Adipocyte (in vitro differentiated cells): ENCODE measurements around the gene PHRF1.

Experiments used
- DNase-seq: peaks from one replicate; pipeline ENCODE4 v3.0.0-alpha.2; 2015; ENCODE audit warnings: low read depth
- H3K27me3 ChIP-seq: replicated peaks from 2 replicates; pipeline ENCODE4 v1.7.0; 2013; ENCODE audit warnings: mild to moderate bottlenecking, low read length, moderate library complexity; ENCODE audit not compliant: control insufficient read depth, insufficient read depth
- H3K36me3 ChIP-seq: 2 replicates; pipeline ENCODE4 v1.7.0; 2013; ENCODE audit warnings: low read length, mild to moderate bottlenecking, moderate library complexity; ENCODE audit not compliant: control insufficient read depth, insufficient read depth, severe bottlenecking
- H3K4me1 ChIP-seq: 2 replicates; pipeline ENCODE4 v1.7.0; 2013; ENCODE audit warnings: mild to moderate bottlenecking, low read length, moderate library complexity; ENCODE audit not compliant: control insufficient read depth, insufficient read depth
- H3K4me3 ChIP-seq: 2 replicates; pipeline ENCODE4 v1.7.0; 2013; ENCODE audit warnings: mild to moderate bottlenecking, low read length, moderate library complexity
- H3K9ac ChIP-seq: 2 replicates; pipeline ENCODE4 v1.7.0; 2013; ENCODE audit warnings: mild to moderate bottlenecking, low read length, moderate library complexity
- H3K9me3 ChIP-seq: 2 replicates; pipeline ENCODE4 v1.7.0; 2013; ENCODE audit warnings: mild to moderate bottlenecking, low read length, moderate library complexity; ENCODE audit not compliant: control insufficient read depth

The PHRF1 gene

GRCh38 chr11:610146-610801, 34.0 kb downstream of the PHRF1 start:
- H3K36me3 ChIP-seq, result peaks cover 74% of the 10 kb centered on the region

GRCh38 chr11:611001-611996, 35.0 kb downstream of the PHRF1 start:
- Histone ChIP-seq H3K27me3 (no peaks in the 10 kb centered on the region), H3K9me3 (no peaks in the 10 kb centered on the region), H3K36me3 (peaks cover 65% of the 10 kb centered on the region), H3K4me1 (peaks cover 11% of the 10 kb centered on the region), H3K9ac (no peak overlapping the region), H3K4me3 (no peak overlapping the region)
- no peak for DNase-seq

More at GRCh38 chr11:610146-610801, 34.0 kb downstream of the PHRF1 start:
- no peaks in the 10 kb centered on the region for H3K27me3 ChIP-seq
- H3K9me3 ChIP-seq, result no peaks in the 10 kb centered on the region
- DNase-seq, result no peak
- no peak overlapping the region for H3K9ac ChIP-seq
- no peak overlapping the region for H3K4me3 ChIP-seq
- H3K4me1 ChIP-seq, result peaks cover 10% of the 10 kb centered on the region

DNA sequence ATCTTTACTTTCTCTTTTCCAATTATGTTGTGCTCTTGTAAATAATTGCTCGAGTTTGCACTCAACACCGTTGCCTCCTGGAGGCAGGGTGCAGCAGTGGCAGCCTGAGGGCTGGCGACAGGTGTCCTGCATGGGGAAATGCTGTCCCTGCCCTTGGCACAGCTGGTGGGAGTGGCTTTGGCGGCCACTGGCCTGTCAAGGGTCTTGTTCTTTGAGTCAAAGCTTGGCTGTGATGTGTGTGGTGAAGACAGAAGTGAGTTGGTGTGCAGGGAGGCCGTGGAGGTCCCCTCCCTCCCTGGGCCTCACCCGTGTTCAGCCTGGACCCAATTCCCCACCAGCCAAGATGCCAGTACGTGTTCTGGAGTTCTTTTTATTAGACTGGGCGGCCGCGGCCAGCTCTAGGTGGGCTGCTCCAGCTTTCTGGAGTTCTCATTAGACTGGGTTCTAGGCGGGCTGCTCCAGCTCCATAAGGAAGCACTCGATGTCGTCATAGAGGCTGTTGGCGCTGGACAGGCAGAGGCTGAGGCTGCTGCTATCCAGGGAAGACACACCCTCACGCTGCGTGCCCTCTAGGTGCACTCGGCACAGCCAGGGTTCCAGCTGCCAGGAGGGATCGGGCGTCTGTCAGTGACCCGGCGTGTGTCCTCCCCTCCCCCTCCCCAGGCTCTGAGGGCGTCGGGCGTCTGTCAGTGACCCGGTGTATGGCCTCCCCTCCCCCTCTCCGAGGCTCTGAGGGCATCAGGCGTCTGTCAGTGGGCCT, 36.1 kb downstream of the PHRF1 start:
- H3K9me3 ChIP-seq, result no peaks in the 10 kb centered on the region
- peak; percentile 14 for DNase-seq
- peaks cover 54% of the 10 kb centered on the region for H3K36me3 ChIP-seq
- H3K4me3 ChIP-seq, result no peak overlapping the region
- no peak overlapping the region for H3K9ac ChIP-seq
- no peaks in the 10 kb centered on the region for H3K27me3 ChIP-seq
- H3K4me1 ChIP-seq, result peaks cover 11% of the 10 kb centered on the region

DNA sequence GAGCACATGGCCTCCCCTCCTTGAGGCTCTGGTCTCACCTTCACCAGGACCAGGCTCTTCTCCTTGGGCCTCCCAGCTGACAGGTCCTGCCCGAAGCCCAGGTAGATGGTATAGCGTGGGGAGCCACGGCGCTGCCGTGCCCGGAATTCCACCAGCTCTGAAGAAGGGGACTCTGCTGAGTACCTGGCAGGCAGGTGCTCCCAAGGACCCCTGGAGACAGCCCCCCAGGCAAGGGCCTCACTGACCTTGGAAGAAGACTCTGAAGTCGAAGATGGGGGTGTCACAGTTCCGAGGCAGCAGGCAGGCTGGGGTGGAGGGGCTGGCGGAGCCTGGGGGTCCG, 36.7 kb downstream of the PHRF1 start:
- peaks cover 49% of the 10 kb centered on the region for H3K36me3 ChIP-seq
- no peak overlapping the region for H3K4me3 ChIP-seq
- no peak overlapping the region for H3K9ac ChIP-seq
- peaks cover 11% of the 10 kb centered on the region for H3K4me1 ChIP-seq
- H3K27me3 ChIP-seq, result no peaks in the 10 kb centered on the region
- no peaks in the 10 kb centered on the region for H3K9me3 ChIP-seq
- no peak for DNase-seq

- Histone ChIP-seq H3K27me3 (no peaks in the 10 kb centered on the region), H3K9ac (no peak overlapping the region), H3K4me3 (no peak overlapping the region), H3K9me3 (no peaks in the 10 kb centered on the region), H3K4me1 (peaks cover 11% of the 10 kb centered on the region), H3K36me3 (peaks cover 47% of the 10 kb centered on the region)
- peak; percentile 46 for DNase-seq
Measured at GRCh38 chr11:613369-613968, 37.2 kb downstream of the PHRF1 start.

DNA sequence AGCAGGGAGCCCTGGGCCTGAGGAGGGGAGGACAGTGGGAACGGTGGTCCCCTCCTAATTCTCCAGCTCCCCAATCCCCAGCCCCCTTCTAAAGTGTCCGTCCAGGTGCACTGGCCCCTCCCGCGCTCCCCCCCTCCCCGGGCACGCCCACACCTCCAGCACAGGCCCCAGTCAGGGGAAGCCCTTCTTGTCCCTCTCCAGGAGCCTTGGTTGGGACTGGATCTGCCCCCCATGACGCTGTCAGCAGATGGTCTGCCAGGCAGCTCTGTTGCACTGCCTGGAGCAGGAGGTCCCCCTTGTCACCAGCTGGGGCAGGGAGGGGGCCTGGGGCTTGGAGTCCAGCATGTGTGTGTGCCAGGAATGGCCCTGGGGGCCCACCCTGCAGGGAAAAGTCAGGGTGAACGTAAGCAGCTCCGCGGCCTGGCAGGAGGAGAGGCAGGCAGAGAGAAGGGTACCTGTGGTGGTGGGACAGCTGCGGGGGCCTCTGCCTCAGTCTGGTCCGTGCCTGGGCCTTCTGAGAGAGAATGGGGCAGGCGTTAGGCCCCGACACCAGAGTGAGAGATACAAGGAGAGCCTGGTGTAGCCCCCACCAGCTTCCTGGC, 37.9 kb downstream of the PHRF1 start:
- H3K36me3 ChIP-seq, result peaks cover 42% of the 10 kb centered on the region
- no peaks in the 10 kb centered on the region for H3K9me3 ChIP-seq

DNA sequence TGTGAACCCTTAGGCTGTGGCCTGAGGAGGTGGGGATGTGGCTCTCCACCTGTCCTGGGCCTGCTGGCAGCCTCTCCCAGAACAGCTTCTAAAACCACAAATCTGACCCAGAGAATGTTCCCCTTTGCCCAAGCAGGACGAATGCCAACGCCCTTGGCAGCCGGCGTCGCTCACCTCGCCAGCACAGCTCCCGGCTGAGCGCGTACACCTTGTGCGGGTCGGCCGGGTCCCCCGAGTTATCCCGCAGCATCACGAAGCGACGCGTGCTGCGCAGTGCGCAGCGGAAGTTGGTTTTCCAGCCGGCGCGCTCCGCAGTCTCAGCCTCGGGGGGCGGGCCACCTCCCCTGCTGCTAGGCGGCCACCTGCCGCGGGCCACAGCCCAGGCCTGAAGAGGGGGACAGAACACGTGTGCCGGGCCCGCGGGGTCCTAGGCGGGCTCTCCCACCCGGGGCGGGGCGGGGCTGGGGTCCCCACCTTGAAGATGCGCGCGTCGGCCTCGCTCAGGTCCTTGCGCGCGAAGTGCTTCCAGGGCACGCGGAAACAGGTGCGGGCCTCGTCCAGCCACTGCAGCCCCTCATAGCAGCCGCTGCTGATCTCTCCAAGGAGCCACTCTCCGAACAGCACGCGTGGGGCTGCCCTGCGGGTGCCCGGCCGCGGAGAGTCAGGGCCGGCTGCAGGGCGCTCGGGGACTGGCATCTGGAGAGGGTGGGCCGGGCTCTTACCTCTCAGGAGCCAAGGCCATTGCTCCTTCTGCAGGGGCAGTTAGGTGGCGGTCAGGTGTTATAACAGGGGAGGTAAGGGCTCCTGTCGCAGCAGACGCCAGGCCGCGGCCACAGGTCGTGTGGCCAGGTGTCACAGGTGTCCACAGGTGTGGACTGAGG, 38.6 kb downstream of the PHRF1 start:
- Histone ChIP-seq H3K4me3 (peak overlapping the region; percentile 87), H3K4me1 (peaks cover 11% of the 10 kb centered on the region), H3K9me3 (no peaks in the 10 kb centered on the region), H3K36me3 (peaks cover 36% of the 10 kb centered on the region), H3K9ac (peak overlapping the region; percentile 89), H3K27me3 (no peaks in the 10 kb centered on the region)
- no peak for DNase-seq

More for the DNA sequence above, 37.9 kb downstream of the PHRF1 start:
- no peak overlapping the region for H3K9ac ChIP-seq
- H3K4me3 ChIP-seq, result peak overlapping the region; percentile 87
- H3K27me3 ChIP-seq, result no peaks in the 10 kb centered on the region
- no peak for DNase-seq
- peaks cover 11% of the 10 kb centered on the region for H3K4me1 ChIP-seq

- H3K4me1 ChIP-seq, result peaks cover 11% of the 10 kb centered on the region
- peaks cover 30% of the 10 kb centered on the region for H3K36me3 ChIP-seq
- peak; percentile 97 for DNase-seq
- peak within 1 kb of the TSS; percentile 87 for H3K4me3 ChIP-seq
- H3K9ac ChIP-seq, result peak within 1 kb of the TSS; percentile 89
- no peaks in the 10 kb centered on the region for H3K27me3 ChIP-seq
- no peaks in the 10 kb centered on the region for H3K9me3 ChIP-seq
Measured at GRCh38 chr11:615504-616319, 39.4 kb downstream of the PHRF1 start, which contains the start of gene IRF7. IRF7 (minus strand) TSS chr11:615950; CDS start chr11:615364, 586 bp downstream.

GRCh38 chr11:616320-617198, 40.3 kb downstream of the PHRF1 start:
- Histone ChIP-seq H3K36me3 (peaks cover 22% of the 10 kb centered on the region), H3K4me1 (peaks cover 11% of the 10 kb centered on the region), H3K27me3 (no peaks in the 10 kb centered on the region), H3K9me3 (no peaks in the 10 kb centered on the region), H3K9ac (peak overlapping the region; percentile 89), H3K4me3 (peak overlapping the region; percentile 87)
- DNase-seq, result no peak
